ENCODE measurements around the gene DLG2. TPM values are rescaled to one million over a fixed set of nuclear protein-coding genes. Genes with fewer than 3 reads are reported as not detected.

The DLG2 gene
- total and polyA plus RNA-seq, 2 of the 8 experiments (the other 6 are each of a cell fraction or from before 2014, with no cell fraction given), result 1.7 to 14.3 TPM

DNA sequence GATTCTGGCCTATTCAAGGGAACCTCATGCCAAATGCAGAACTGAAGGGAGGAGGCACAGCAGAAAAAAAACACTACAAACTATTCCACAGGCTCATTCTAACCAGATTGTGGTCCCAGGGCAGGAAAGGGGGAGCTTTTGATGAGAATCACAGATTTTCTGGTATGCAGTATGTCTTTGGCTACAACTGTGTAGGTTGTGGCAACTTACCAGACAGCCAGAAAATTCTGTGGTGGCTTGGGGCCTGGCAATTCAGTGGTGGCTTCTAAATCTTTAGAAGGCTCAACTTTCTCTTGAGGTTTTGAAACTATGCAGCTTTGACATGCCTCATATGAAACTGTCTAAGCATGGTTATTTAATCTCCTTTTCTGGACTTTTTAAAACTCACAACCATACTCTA is 1490.2 kb downstream of the DLG2 start:
- Histone ChIP-seq H3K4me2 (ENCODE audit: insufficient read depth in 1 of 2, low read depth in 2 of 2, low read length in 2 of 2) (no peak overlapping the region), H4K20me1 (replicated peaks in 1 of 2; ENCODE audit: control insufficient read depth in 1 of 2, insufficient read depth in 2 of 2, low read length in 2 of 2) (no peaks in the 10 kb centered on the region), H2BK20ac (ENCODE audit: low read length) (no peak overlapping the region), H4K5ac (ENCODE audit: insufficient read length, low read depth, low read length) (no peak overlapping the region), H2BK12ac (ENCODE audit: low read depth, low read length) (no peak overlapping the region), H3K36me3 (ENCODE audit: control insufficient read depth in 2 of 4, insufficient read depth in 4 of 4, low read length in 3 of 4) (no peaks in the 10 kb centered on the region), H2BK5ac (ENCODE audit: low read depth, low read length) (no peak overlapping the region), H3K27ac (ENCODE audit: low read depth, low read length) (no peak overlapping the region), H3K56ac (replicated peaks; ENCODE audit: insufficient read length, low read depth, low read length) (no peak overlapping the region), H3K27me3 (replicated peaks in 1 of 4; ENCODE audit: control insufficient read depth in 3 of 4, extremely low read depth in 1 of 4, insufficient read depth in 3 of 4, low read length in 3 of 4) (no peaks in the 10 kb centered on the region), H2AFZ (ENCODE audit: low read length) (no peak overlapping the region), H3K18ac (ENCODE audit: extremely low read depth, low read length) (no peak overlapping the region), H3K9ac (replicated peaks in 1 of 4; ENCODE audit: extremely low read depth in 1 of 4, low read depth in 3 of 4, low read length in 3 of 4) (no peak overlapping the region), H3K23me2 (ENCODE audit: low read depth, low read length) (no peaks in the 10 kb centered on the region), H4K8ac (ENCODE audit: extremely low read depth, insufficient read depth, low read length) (no peak overlapping the region), H3K4me1 (replicated peaks in 1 of 4; ENCODE audit: control insufficient read depth in 3 of 4, insufficient read depth in 4 of 4, low read length in 3 of 4) (peaks cover 0 to 2% (median 0%) of the 10 kb centered on the region in 4 experiments; a peak in 1 of 7 replicates), H3K9me3 (ENCODE audit: insufficient read depth in 2 of 2, low read depth in 1 of 2, low read length in 1 of 2) (no peaks in the 10 kb centered on the region), H2BK15ac (ENCODE audit: low read length) (no peak overlapping the region), H3K14ac (ENCODE audit: insufficient read length) (no peak overlapping the region), H3K23ac (ENCODE audit: insufficient read length) (no peak overlapping the region), H3K79me2 (ENCODE audit: control insufficient read depth in 1 of 2, insufficient read depth in 2 of 2, low read length in 2 of 2) (no peaks in the 10 kb centered on the region), H3K4ac (replicated peaks; ENCODE audit: insufficient read length, low read depth, low read length) (no peak overlapping the region), H3K4me3 (ENCODE audit: extremely low read depth in 1 of 4, insufficient read depth in 2 of 4, low read depth in 3 of 4, low read length in 4 of 4) (no peak overlapping the region), H4K91ac (replicated peaks; ENCODE audit: insufficient read length, low read length) (no peak overlapping the region), H2AK5ac (ENCODE audit: low read depth, low read length) (no peak overlapping the region), H3K79me1 (ENCODE audit: low read depth, low read length) (no peaks in the 10 kb centered on the region), H2BK120ac (replicated peaks; ENCODE audit: low read depth, low read length) (no peak overlapping the region)
- CTCF ChIA-PET (ENCODE audit: partially characterized antibody), result interaction anchor here (0.7 to 1.7 kb wide), 2 partner anchors 9 to 14 kb away, joined by 4 to 8 read pairs; no protein-coding TSS in a partner anchor
- TF ChIP-seq SIRT6 (IDR thresholded peaks at IDR 0.05; ENCODE audit: low read length) (no peak), CEBPB (IDR thresholded peaks at IDR 0.05; ENCODE audit: low read depth, low read length) (no peak), PHF8 (conservative IDR thresholded peaks at IDR 0.05; ENCODE audit: low read depth, low read length) (no peak), TCF12 (IDR thresholded peaks at IDR 0.05; ENCODE audit: low read depth, low read length) (no peak), SUZ12 (IDR thresholded peaks at IDR 0.05; ENCODE audit: low read length) (no peak), BACH1 (IDR thresholded peaks at IDR 0.05; ENCODE audit: low read length) (no peak), CHD2 (IDR thresholded peaks at IDR 0.05; ENCODE audit: low read length) (no peak), SP2 (IDR thresholded peaks at IDR 0.05; ENCODE audit: low read length) (no peak), CBX5 (IDR thresholded peaks at IDR 0.05; ENCODE audit: low read depth, low read length) (no peak), KDM4A (IDR thresholded peaks at IDR 0.05; ENCODE audit: low read depth, low read length, severe bottlenecking) (no peak), CREB1 (IDR thresholded peaks at IDR 0.05) (no peak), POLR2A (IDR thresholded peaks at IDR 0.05; ENCODE audit: control extremely low read depth in 1 of 2, low read depth in 2 of 2, low read length in 2 of 2) (no peak), SAP30 (IDR thresholded peaks at IDR 0.05; ENCODE audit: insufficient read depth, insufficient replicate concordance, low read length) (no peak), EP300 (IDR thresholded peaks at IDR 0.05; ENCODE audit: borderline replicate concordance in 1 of 2, low read depth in 2 of 2, low read length in 2 of 2) (no peak), EZH2 (IDR thresholded peaks at IDR 0.05; ENCODE audit: low read depth, low read length, severe bottlenecking) (no peak), SP1 (IDR thresholded peaks at IDR 0.05; ENCODE audit: low read depth, low read length) (no peak)
- FAIRE-seq (no peak), DNase-seq (ENCODE audit: low read depth in 1 of 2, low spot score in 2 of 2) (no peak)
- POLR2A ChIA-PET (ENCODE audit: partially characterized antibody), result no interaction called here
